ENCODE measurements around the gene GON4L.
A peak's percentile ranks its signal among the peaks of the same experiment; 100 is the strongest.
"Not testable (repeated sequence)": the region's sequence is repeated elsewhere in the genome, so short reads cannot be mapped to it uniquely, and the experiment has no call there.

The GON4L gene

DNA sequence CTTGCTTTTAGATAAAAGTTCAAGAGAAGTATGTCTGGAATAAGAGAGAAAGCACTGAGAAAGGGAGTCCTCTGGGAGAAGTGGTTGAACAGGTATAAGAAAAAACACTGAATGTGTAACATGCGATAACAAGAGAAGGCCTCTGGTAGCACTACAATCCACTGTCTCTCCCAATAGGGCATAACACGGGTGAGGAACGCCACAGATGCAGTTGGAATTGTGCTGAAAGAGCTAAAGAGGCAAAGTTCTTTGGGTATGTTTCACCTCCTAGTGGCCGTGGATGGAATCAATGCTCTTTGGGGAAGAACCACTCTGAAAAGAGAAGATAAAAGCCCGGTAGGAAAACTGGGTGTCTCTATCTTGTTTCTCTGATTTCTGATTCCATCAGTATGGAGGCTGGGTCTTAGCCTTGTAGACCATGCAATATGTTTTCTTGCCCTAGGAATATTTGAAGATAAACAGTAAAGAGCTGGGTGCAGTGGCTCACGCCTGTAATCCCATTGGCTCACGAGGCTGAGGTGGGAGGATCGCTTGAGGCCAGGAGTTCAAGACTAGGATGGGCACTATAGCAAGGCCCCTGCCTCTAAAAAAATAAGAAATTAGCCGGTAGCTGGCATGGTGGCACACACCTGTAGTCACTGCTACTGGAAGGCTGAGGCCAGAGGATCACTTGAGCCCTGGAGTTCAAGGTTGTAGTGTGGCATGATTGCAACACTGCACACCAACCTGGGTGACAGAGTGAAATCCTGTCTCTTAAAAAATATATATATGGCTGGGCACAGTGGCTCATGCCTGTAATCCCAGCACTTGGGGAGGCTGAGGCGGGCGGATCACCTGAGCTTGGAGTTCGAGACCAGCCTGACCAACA is 127.7 kb downstream of the GON4L start:
- DNase-seq (ENCODE audit: low spot score), result peak; percentile 35
- in situ Hi-C loops (cut with MboI; ENCODE audit: low sequenced_read_pairs, unreplicated experiment), result no loop called here
- TF ChIP-seq, protein P1, sequence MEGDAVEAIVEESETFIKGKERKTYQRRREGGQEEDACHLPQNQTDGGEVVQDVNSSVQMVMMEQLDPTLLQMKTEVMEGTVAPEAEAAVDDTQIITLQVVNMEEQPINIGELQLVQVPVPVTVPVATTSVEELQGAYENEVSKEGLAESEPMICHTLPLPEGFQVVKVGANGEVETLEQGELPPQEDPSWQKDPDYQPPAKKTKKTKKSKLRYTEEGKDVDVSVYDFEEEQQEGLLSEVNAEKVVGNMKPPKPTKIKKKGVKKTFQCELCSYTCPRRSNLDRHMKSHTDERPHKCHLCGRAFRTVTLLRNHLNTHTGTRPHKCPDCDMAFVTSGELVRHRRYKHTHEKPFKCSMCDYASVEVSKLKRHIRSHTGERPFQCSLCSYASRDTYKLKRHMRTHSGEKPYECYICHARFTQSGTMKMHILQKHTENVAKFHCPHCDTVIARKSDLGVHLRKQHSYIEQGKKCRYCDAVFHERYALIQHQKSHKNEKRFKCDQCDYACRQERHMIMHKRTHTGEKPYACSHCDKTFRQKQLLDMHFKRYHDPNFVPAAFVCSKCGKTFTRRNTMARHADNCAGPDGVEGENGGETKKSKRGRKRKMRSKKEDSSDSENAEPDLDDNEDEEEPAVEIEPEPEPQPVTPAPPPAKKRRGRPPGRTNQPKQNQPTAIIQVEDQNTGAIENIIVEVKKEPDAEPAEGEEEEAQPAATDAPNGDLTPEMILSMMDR (IDR thresholded peaks at IDR 0.05; ENCODE audit: borderline replicate concordance, control extremely low read depth, extremely low read depth, insufficient read depth, missing control alignments), result peak; percentile 7

DNA sequence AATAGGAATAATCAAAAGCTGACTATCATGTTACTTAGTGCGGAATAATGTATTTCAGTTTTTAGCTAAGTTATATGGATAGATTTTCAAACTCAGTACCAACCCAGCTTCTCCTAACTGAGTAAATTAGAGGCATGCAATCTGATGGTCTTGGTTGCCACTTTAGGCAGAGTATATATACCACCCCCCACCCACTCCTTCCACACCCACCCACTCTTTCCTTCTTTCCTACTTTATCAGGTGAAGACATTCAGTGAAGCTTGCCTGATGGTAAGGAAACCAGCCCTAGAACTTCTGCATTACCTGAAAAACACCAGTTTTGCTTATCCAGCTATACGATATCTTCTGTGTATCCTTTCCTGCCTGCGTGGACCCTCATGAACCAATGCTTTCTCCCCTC is 131.9 kb downstream of the GON4L start:
- in situ Hi-C loops (cut with MboI; ENCODE audit: low sequenced_read_pairs, unreplicated experiment), result no loop called here
- no peak for DNase-seq (ENCODE audit: low spot score)
- TF ChIP-seq, protein P1 (IDR thresholded peaks at IDR 0.05; ENCODE audit: borderline replicate concordance, control extremely low read depth, extremely low read depth, insufficient read depth, missing control alignments), result no peak

DNA sequence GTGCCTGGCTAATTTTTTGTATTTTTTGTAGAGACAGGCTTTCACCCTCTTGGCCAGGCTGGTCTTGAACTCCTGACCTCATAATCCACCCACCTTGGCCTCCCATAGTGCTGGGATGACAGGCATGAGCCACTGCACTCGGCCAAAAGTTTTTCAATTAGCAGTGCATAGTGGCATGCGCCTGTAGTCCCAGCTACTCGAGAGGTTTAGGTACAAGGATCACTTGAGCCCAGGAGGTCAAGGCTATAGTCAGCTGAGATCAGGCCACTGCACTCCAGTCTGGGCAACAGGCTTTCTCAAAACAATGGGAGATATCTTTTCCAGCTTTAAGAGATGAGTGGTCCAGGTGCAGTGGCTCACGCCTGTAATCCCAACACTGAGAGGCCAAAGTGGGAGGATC is 137.3 kb downstream of the GON4L start:
- TF ChIP-seq, protein P1 (IDR thresholded peaks at IDR 0.05; ENCODE audit: borderline replicate concordance, control extremely low read depth, extremely low read depth, insufficient read depth, missing control alignments), result no peak
- in situ Hi-C loops (cut with MboI; ENCODE audit: low sequenced_read_pairs, unreplicated experiment), result no loop called here
- no peak for DNase-seq (ENCODE audit: low spot score)

DNA sequence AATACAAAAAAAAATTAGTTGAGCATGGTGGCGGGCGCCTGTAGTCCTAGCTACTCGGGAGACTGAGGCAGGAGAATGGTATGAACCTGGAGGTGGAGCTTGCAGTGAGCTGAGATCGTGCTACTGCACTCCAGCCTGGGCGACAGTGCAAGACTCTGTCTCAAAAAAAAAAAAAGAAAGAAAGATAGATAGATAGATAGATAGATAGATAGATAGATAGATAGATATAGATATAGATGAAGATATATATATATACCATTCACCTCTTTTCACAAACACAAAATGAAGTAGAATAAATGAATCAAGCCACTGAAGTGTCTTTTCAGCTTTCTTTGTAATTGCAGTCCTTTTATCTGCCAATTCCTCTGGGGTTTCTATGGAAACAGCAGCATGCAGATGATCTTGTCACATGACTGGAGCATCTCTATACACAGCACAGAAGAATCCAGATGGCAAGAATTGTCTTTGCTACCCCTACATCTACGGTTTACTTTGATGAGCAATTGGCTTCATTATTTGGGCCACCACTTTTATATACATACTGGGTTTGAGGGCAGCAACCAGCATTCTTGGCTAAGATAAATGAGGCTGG is 138.4 kb downstream of the GON4L start:
- in situ Hi-C loops (cut with MboI; ENCODE audit: low sequenced_read_pairs, unreplicated experiment); DNase-seq (ENCODE audit: low spot score): not testable (repeated sequence)

GRCh38 chr1:155717041-155717440 is 140.0 kb downstream of the GON4L start:
- in situ Hi-C loops (cut with MboI; ENCODE audit: low sequenced_read_pairs, unreplicated experiment), result no loop called here
- peak; percentile 68 for DNase-seq (ENCODE audit: low spot score)
- TF ChIP-seq, protein P1 (IDR thresholded peaks at IDR 0.05; ENCODE audit: borderline replicate concordance, control extremely low read depth, extremely low read depth, insufficient read depth, missing control alignments), result no peak

GRCh38 chr1:155715777-155716176 is 141.2 kb downstream of the GON4L start:
- in situ Hi-C loops (cut with MboI; ENCODE audit: low sequenced_read_pairs, unreplicated experiment), result no loop called here
- peak; percentile 27 for DNase-seq (ENCODE audit: low spot score)
- TF ChIP-seq, protein P1 (IDR thresholded peaks at IDR 0.05; ENCODE audit: borderline replicate concordance, control extremely low read depth, extremely low read depth, insufficient read depth, missing control alignments), result no peak

DNA sequence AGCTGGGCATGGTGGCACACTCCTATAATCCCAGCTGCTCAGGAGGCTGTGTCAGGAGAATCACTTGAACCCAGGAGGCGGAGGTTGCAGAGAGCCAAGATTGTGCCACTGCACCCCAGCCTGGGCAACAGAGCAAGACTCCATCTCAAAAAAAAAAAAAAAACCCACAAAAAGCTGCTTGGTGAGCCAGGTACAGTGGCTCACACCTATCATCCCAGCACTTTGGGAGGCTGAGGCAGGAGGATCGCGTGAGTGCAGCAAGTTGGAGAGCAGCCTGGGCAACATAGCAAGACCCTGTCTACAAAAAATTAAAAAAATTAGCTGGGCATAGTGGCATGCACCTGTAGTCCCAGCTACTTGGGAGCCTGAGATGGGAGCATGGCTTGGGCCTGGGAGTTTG is 142.0 kb downstream of the GON4L start:
- in situ Hi-C loops (cut with MboI; ENCODE audit: low sequenced_read_pairs, unreplicated experiment); DNase-seq (ENCODE audit: low spot score): not testable (repeated sequence)

All from GM13976 (cell line).